GM18868 (cell line): ENCODE results near the gene COPG2.

Experiments used
- ATAC-seq: cut with Tn5 transposase; IDR thresholded peaks from one replicate; pipeline ENCODE4 v1.9.1; 2021; ENCODE audit warnings: mild to moderate bottlenecking, moderate library complexity; ENCODE audit not compliant: unreplicated experiment

Gene COPG2

DNA sequence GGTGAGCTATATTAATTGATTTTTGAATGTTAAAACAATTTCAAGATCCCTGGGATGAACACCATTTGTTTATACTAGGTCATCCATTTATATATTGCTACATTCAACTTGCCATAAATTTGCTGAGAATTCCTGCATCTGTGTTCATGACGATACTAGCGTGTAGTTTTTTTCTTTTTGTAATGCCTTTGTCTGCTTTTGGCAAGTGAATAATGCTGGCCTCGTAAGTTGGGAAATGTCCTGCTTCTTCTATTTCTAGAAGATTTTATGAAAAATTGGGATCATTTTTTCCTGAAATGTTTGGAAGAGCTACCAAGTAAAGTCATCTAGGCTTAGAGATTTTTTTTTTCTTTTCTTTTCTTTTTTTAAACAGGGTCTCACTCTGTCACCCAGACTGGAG is 189.6 kb downstream of the COPG2 start:
- ATAC-seq, result no peak

GRCh38 chr7:130476297-130477150 is 192.0 kb downstream of the COPG2 start:
- peak; percentile 89 for ATAC-seq

- no peak for ATAC-seq
Observed at GRCh38 chr7:130475776-130476175, 192.8 kb downstream of the COPG2 start.

- ATAC-seq, result no peak
Observed at GRCh38 chr7:130473876-130474275, 194.7 kb downstream of the COPG2 start.

- no peak for ATAC-seq
Observed at GRCh38 chr7:130473289-130473688, 195.3 kb downstream of the COPG2 start.

GRCh38 chr7:130471974-130472373 is 196.6 kb downstream of the COPG2 start:
- ATAC-seq, result no peak

- ATAC-seq, result no peak
Observed at GRCh38 chr7:130468612-130469011, 199.9 kb downstream of the COPG2 start.

- no peak for ATAC-seq
Observed at GRCh38 chr7:130463553-130464434, 204.8 kb downstream of the COPG2 start.

GRCh38 chr7:130461272-130461671 is 207.3 kb downstream of the COPG2 start:
- ATAC-seq, result no peak

- no peak for ATAC-seq
Observed at GRCh38 chr7:130458257-130458656, 210.3 kb downstream of the COPG2 start.
